Inferior parietal cortex (tissue), 1 donor: ENCODE measurements around the gene RASA4B.
"Not testable (repeated sequence)": the region's sequence is repeated elsewhere in the genome, so short reads cannot be mapped to it uniquely, and the experiment has no call there.

Experiments
- DNase-seq: peaks from one replicate; pipeline ENCODE4 v3.0.0-alpha.2; 2016; ENCODE audit errors: extremely low spot score

The RASA4B gene

GRCh38 chr7:102511860-102512522, 5.6 kb downstream of the RASA4B start:
- DNase-seq: not testable (repeated sequence)

DNA sequence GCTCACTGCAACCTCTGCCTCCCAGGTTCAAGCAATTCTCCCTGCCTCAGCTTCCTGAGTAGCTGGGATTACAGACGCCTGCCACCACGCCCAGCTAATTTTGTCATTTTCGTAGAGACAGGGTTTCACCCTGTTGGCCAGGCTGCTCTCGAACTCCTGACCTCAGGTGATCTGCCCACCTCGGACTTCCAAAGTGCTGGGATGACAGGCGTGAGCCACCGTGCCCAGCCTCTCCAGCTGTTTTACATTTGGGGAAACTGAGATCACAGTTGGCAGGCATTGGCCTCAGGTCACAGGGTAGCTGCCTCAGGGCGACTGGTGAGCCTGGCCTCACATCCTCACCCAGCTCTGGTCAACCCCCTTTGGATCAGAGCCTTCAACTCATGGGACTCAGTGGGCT, 7.0 kb downstream of the RASA4B start:
- DNase-seq: not testable (repeated sequence)

DNA sequence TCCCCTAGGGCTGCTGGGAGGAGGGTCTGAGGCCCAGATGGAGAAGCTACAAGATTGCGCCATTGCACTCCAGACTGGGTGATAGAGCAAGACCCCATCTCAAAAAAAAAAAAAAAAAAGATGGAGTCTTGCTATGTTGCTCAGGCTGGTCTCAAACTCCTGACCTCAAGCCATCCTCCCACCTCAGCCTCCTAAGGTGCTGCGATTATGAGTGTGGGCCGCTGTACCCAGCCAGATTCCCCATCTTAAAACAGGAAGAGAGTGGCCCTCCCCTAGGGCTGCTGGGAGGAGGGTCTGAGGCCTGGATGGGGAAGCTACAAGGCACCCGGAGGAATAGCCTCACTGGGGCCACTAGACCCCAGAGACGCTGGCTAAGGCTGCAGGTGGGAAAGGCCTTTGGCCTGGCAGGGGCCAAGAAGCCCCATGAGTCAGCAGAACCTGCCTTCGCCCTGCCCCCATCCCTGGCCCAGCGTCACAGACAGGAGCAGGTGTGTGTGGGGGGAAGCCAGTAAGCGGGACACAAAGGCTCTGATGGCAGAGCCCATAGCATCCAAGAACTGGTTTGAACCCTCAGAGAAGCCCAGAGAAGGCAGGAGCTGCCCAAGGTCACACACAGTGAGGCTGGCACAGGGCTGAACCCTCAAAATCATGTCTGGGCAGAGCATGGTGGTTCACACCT, 10.0 kb downstream of the RASA4B start:
- DNase-seq: not testable (repeated sequence)

DNA sequence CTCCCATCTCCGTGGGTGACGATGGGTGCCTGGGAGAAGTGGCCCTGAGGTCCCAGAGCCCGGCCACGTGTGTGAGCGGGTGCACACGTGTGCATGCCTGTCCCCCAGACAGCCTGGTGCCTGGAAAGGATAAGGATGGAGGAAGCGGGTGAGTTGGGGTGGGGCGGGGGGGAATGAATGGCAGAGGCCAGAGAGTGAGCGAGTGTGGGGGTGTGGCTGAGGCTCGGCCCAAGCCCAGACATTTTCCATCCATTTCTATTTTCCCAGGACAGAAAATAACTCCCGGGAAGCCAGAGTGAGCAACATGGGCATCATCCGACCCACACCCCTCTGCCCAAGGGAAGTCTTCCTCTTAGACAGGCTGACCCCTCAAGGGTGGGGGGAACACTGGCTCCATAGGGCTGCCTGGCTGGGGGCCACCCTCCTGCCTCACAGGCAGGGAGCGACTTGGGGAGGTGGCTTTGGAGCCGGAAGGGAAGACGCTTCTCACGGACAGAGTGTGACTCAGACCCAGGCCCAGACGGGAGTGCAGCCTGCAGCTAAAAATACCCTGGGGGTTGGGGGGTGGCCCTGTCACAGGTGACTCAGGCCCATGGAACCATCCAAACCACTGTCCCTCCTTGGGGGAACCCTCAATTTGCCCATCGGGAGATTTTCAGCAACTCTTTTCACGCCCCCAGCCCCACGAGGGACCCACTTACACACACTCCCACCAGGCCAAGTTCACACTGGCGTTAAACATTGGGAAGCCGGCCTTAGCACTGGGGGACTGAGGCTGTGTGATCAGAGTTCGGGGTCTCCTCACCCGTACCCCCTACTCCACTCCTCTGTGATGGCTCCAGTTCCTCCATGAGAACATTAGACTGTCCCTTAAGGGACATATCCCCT, 12.0 kb downstream of the RASA4B start:
- not testable (repeated sequence) for DNase-seq

DNA sequence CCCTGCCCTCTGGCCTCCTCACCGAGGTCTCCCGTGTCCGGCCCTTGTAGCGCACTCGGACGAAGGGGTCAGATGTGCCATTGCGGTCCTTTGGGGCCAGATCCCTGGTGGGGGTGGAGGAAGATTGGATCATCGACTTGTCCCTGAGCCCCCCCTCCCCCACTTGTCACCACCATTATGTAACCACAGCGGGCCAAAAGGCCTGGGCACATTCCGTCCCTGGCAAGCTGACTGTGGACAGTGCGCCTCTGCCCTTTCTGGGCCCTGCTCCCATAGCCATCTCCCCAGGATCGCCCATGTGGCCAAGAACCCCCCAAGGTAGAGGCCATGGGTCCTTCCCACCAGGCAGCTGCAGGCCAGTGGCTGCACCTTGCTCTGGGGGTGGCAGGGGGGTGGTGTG, 14.4 kb downstream of the RASA4B start:
- DNase-seq: not testable (repeated sequence)

DNA sequence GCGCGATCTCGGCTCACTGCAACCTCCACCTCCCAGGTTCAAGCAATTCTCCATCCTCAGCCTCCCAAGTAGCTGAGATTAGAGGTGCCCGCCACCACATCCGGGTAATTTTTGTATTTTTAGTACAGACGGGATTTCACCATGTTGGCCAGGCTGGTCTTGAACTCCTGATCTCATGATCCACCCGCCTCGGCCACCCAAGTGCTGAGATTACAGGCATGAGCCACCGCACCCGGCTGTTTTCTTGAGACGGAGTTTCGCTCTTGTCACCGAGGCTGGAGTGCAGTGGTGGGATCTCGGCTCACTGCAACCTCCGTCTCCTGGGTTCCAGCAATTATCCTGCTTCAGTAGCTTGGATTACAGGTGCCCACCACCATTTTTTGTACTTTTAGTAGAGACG, 19.3 kb downstream of the RASA4B start:
- not testable (repeated sequence) for DNase-seq

GRCh38 chr7:102497308-102497707, 20.3 kb downstream of the RASA4B start:
- DNase-seq: not testable (repeated sequence)

DNA sequence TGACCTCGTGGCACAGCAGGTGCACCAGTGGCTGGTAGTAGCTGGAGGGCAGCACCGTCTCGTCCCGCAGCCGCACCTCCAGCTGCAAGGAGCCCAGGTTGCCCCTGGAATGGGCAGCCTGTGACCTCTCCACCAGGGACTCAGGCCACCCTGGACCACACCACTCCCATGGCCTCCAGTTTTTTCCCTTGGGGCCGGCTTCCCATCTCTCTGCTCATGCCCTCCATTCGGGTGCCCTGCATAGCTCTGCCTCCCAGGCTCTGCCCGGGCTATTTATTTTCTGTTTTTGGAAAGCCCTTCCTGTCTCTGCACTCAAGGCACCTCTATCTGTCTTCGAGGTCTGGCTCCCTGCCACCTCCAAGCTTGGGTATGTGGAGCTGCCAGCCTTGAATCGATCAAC, 20.7 kb downstream of the RASA4B start:
- DNase-seq: not testable (repeated sequence)

GRCh38 chr7:102494473-102495149, 23.0 kb downstream of the RASA4B start:
- not testable (repeated sequence) for DNase-seq

- DNase-seq: not testable (repeated sequence)
Observed at GRCh38 chr7:102494026-102494425, 23.6 kb downstream of the RASA4B start.

- not testable (repeated sequence) for DNase-seq
Observed at GRCh38 chr7:102493220-102493935, 24.2 kb downstream of the RASA4B start.

DNA sequence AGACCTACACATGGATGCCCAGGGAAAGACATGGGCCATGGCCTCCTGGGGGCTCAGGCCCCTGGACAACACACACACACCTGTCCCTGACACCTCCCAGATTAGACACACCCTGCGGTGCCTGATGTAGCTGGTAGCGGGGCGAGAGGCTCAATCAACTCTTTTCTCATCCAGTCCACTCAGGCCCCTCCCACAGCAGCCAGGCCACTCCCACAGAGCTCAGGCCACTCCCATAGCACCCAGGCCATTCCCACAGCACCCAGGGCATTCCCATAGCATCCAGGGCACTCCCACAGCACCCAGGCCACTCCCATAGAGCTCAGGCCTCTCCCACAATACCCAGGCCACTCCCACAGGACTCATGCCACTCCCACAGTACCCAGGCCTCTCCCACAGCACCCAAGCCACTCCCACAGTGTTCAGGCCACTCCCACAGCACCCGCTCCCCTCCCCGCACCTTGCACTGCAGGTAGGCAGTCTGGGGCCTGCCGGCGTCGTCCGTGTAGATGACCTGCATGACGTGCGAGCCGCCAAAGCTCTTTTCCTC, 27.0 kb downstream of the RASA4B start:
- not testable (repeated sequence) for DNase-seq

- DNase-seq: not testable (repeated sequence)
Observed at GRCh38 chr7:102484317-102484716, 33.3 kb downstream of the RASA4B start.

DNA sequence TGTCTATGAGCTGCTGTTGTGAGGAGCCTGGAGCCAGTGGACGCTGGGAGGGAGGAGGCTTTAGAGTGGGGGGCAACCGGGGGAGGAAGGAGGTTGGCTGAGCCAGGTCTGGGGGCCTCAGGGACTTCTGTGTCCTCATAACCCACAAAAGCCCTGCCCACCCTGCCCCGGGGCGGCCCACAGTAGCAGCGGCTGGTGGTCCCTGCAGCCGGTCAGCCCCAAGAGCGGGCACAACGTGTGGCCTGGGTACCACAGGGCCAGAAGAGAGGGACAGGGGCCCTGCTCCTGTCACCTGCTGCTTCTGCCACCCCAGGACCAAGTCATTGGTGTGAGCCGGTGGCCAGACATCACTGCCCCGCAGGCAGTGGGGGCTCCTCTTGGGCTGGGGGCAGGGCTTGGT, 35.6 kb downstream of the RASA4B start:
- DNase-seq: not testable (repeated sequence)

DNA sequence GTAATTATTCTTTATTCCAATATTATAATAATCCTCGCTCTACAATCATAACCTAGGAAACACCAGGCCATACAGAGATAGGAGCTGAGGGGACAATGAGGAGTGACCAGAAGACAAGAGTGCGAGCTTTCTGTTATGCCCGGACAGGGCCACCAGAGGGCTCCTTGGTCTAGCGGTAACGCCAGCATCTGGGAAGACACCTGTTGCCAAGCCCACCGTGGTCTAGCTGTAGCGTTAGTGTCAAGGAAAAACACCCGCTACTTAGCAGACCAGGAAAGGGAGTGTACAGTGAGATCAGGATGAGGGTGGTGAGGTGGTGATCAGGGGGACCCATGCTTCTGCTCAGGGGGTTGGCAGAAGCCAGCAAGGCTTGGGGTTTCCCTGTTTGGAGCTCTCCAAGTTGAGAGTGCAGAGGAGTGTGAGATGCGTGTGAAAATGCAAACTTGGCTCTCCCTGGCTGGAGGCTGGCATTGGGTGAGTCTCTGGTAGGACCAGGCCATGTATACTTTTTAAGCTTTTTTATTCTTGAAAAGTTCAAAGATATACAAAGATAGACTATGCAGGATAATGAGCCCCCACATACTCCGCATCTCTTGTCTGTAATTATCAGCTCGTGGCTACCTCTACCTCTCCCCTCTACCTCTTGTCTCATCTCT, 37.5 kb downstream of the RASA4B start:
- not testable (repeated sequence) for DNase-seq

GRCh38 chr7:102479209-102479584, 38.4 kb downstream of the RASA4B start:
- DNase-seq: not testable (repeated sequence)

GRCh38 chr7:102478314-102479208, 39.0 kb downstream of the RASA4B start, which contains the start of gene POLR2J:
POLR2J (minus strand) TSS chr7:102478922; CDS start chr7:102478860, 62 bp downstream.
- DNase-seq: peak; percentile 45

DNA sequence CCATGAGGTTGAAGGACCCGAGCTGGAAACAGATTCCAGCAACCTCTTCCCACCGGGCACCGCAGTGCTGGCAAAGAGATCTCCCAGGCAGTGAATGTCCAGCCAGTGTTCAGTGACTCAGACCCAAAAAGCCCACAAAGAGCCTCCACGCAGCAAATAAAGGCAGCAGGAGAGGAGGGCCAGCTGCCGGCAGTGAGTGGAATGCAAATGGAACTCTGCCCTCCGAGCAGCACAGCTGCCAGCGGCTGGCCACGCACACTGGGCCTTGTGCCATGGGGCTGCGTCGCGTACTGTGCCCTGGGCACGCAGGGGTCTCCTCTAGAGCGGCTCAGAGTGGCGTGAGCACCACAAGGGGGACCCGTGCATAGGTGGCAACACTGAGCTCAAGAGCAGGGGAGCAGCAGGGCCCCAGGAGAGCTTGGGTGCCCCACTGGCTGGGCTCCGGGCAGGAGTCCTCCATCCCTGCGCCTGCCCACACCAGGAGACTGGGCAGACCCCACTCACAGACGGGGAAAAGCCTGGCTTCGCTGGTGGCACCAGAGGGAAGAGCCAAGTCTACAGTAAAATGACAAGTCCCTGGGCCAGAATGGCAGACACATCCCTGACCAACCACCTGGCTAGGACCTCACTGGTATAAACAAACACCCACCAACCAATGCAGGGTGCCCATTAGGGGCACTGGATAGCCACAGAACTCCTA, 42.7 kb downstream of the RASA4B start:
- not testable (repeated sequence) for DNase-seq
